GM23248 (cell line): ENCODE measurements around the gene NMNAT1. TPM values are rescaled to one million over a fixed set of nuclear protein-coding genes. Genes with fewer than 3 reads are reported as not detected.
A peak's percentile ranks its signal among the peaks of the same experiment; 100 is the strongest.

Experiments
- DNase-seq: peaks from one replicate; pipeline ENCODE4 v3.0.0-alpha.2; 2015
- H2AFZ ChIP-seq: fragments of 200-600 bp; sonication (generic); 2 replicates; pipeline ENCODE4 v1.6.1; 2016; ENCODE audit warnings: antibody characterized with exemption
- H3F3A ChIP-seq: fragments of 200-600 bp; sonication (generic); 2 replicates; pipeline ENCODE4 v1.6.1; 2016; ENCODE audit warnings: mild to moderate bottlenecking, antibody characterized with exemption, mixed run types; ENCODE audit not compliant: insufficient read depth
- H3K27ac ChIP-seq: fragments of 200-600 bp; sonication (generic); 2 replicates; pipeline ENCODE4 v1.5.1; 2016; ENCODE audit warnings: mild to moderate bottlenecking
- H3K27me3 ChIP-seq: fragments of 200-600 bp; sonication (generic); replicated peaks from 2 replicates; pipeline ENCODE4 v1.6.1; 2016; ENCODE audit warnings: mild to moderate bottlenecking; ENCODE audit not compliant: insufficient read depth
- H3K36me3 ChIP-seq: fragments of 200-600 bp; sonication (generic); 2 replicates; pipeline ENCODE4 v1.6.1; 2016; ENCODE audit warnings: low read depth, mild to moderate bottlenecking
- H3K4me1 ChIP-seq: fragments of 200-600 bp; sonication (generic); 2 replicates; pipeline ENCODE4 v1.6.1; 2016; ENCODE audit warnings: mild to moderate bottlenecking; ENCODE audit not compliant: insufficient read depth
- H3K4me2 ChIP-seq: fragments of 200-600 bp; sonication (generic); one replicate; pipeline ENCODE4 v1.6.1; 2016; ENCODE audit warnings: mild to moderate bottlenecking; ENCODE audit not compliant: unreplicated experiment
- H3K4me3 ChIP-seq: fragments of 200-600 bp; sonication (generic); 2 replicates; pipeline ENCODE4 v1.5.1; 2016; ENCODE audit warnings: mild to moderate bottlenecking
- H3K79me2 ChIP-seq: fragments of 200-600 bp; sonication (generic); 2 replicates; pipeline ENCODE4 v1.6.1; 2016; ENCODE audit warnings: mild to moderate bottlenecking; ENCODE audit not compliant: insufficient read depth
- H3K9ac ChIP-seq: fragments of 200-600 bp; sonication (generic); 2 replicates; pipeline ENCODE4 v1.6.1; 2016; ENCODE audit warnings: mild to moderate bottlenecking
- H3K9me2 ChIP-seq: fragments of 200-600 bp; sonication (generic); 2 replicates; pipeline ENCODE4 v1.6.1; 2016; ENCODE audit warnings: mixed run types, mild to moderate bottlenecking, moderate library complexity; ENCODE audit not compliant: insufficient read depth
- H3K9me3 ChIP-seq: fragments of 200-600 bp; sonication (generic); one replicate; pipeline ENCODE4 v1.6.1; 2017; ENCODE audit warnings: low read depth
- H4K20me1 ChIP-seq: fragments of 200-600 bp; sonication (generic); 2 replicates; pipeline ENCODE4 v1.6.0; 2016; ENCODE audit not compliant: insufficient read depth
- EZH2 ChIP-seq: fragments of 200-600 bp; sonication (generic); IDR thresholded peaks from 2 replicates; pipeline ENCODE4 v1.6.1; 2018; ENCODE audit warnings: antibody characterized with exemption, mild to moderate bottlenecking; ENCODE audit not compliant: insufficient read depth, poor library complexity, severe bottlenecking
- EZH2phosphoT487 ChIP-seq: fragments of 200-600 bp; sonication (generic); IDR thresholded peaks from 2 replicates; pipeline ENCODE4 v1.6.1; 2018; ENCODE audit warnings: antibody characterized with exemption, moderate library complexity, mild to moderate bottlenecking, low read depth; ENCODE audit not compliant: insufficient read depth
- WGBS, 2 experiments: methylation state at CpG; one replicate each; pipeline ENCODE4 v1.1.6; 2015 to 2017; ENCODE audit warnings: low lambda C conversion rate in 2 of 2, low coverage in 1 of 2; ENCODE audit errors: missing lambda C conversion rate in 2 of 2; 5-methylcytosine and 5-hydroxymethylcytosine counted together
- in situ Hi-C: fragments of 300-500 bp; cut with MboI; formaldehyde crosslinking; loops from 2 replicates; pipeline ENCODE4 v1.15.0; 2020
- polyA plus RNA-seq: library from polyadenylated mRNA; unstranded; fragments of >200 nt; fragmentation: Nextera tagmentation; extraction: Ambion mirVana; gene quantifications from 2 replicates; pipeline ENCODE4 v1.2.1, GENCODE V29; 2016
- total RNA-seq: library from RNA; depleted of rRNA; stranded (reverse); fragments of >200 nt; shearing (Covaris generic); gene quantifications from 2 replicates; pipeline ENCODE4 v1.2.3, GENCODE V29; 2014

The NMNAT1 gene
- total and polyA plus RNA-seq, 2 experiments from 2014 or later, result 15.2 to 18.8 TPM

DNA sequence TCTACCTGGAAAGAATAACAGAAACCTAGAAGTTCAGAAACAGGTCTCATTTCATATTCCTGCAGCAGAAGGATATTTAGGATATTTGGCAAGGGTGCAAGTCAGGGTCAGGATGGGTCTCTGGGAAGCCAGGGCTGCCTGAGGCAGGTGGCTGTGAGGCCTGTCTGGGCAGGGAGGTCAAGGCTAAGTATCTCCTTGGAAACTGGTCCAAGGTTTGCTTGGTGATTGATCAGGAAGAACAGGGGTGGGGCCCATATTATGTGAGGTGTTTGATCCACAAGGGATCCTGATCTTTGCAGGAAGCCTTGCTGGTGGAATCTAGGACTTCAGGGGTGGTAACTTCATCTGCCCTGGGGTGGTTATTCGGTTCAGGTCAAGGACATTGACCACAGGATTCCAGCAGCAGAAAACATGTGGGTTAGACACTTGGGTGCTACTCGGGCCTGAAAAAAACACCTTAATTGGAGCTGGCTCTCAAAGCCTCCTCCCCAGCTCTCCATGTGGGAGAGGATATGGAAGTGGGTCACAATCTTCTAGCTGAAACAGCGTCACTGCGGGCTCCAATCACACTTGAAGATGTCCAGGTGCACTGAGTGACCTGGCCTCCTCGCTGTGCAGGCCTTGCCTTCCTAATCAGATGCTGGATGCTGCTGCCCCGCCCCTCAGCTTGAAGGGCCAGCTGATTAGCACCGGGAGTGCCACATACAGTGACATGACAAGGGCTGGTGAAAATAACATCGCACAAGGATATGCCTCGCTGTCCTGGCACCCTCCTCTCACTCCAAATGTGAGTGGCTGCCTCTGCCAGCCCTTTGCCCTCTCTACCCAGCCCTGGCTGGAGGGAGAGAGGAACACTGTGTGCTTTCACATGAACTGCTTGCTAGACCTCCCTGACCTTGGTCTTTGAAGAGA, 41.9 kb upstream of the NMNAT1 start:
- peaks cover 5% of the 10 kb centered on the region; the same call in 1 of the 2 replicates for H3K4me1 ChIP-seq
- DNase-seq, result no peak
- H4K20me1 ChIP-seq, result no peaks in the 10 kb centered on the region
- H3K4me2 ChIP-seq, result no peak overlapping the region
- H3K79me2 ChIP-seq, result peaks cover 7% of the 10 kb centered on the region; the same call in 1 of the 2 replicates
- H3K27me3 ChIP-seq, result no peaks in the 10 kb centered on the region
- no peaks in the 10 kb centered on the region for H3K9me2 ChIP-seq
- no peak overlapping the region for H3K9ac ChIP-seq
- no peaks in the 10 kb centered on the region for H3K36me3 ChIP-seq
- no peak overlapping the region for H3K4me3 ChIP-seq
- no peaks in the 10 kb centered on the region for H3F3A ChIP-seq
- no peak overlapping the region for H2AFZ ChIP-seq
- TF ChIP-seq EZH2phosphoT487 (no peak), EZH2 (no peak)
- H3K9me3 ChIP-seq, result no peaks in the 10 kb centered on the region
- in situ Hi-C loops, result no loop called here
- WGBS, 2 experiments, result 87 to 90% methylated on average over 9 of the region's 9 CpGs
- no peak overlapping the region for H3K27ac ChIP-seq

DNA sequence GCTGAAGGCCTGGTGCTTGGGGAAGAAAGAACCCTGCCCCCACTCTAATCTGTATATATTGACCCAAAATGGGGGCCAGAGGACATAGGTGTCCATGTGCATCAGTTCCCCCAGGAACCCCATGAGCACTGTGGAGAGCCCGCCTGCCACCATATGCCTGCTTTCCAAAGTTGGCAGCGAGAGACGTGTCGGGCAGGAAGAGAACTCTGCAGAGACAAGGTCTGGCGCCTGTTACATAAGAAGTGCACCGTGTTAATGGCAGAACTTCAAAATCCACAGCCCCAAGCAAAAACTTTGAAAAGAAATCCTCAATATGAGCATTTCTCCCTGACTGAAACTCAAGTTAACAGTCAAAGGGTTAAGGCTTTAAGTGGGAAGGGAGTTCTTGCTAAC, 41.2 kb upstream of the NMNAT1 start:
- in situ Hi-C loops, result no loop called here
- Histone ChIP-seq H3K9ac (no peak overlapping the region), H3K9me3 (no peaks in the 10 kb centered on the region), H3K4me1 (peaks cover 5% of the 10 kb centered on the region; the same call in 1 of the 2 replicates), H3F3A (no peaks in the 10 kb centered on the region), H3K27ac (no peak overlapping the region), H4K20me1 (no peaks in the 10 kb centered on the region), H3K27me3 (no peaks in the 10 kb centered on the region), H3K79me2 (peaks cover 7% of the 10 kb centered on the region; the same call in 1 of the 2 replicates), H3K4me2 (no peak overlapping the region), H3K4me3 (no peak overlapping the region), H3K36me3 (no peaks in the 10 kb centered on the region), H3K9me2 (no peaks in the 10 kb centered on the region), H2AFZ (no peak overlapping the region)
- 82 to 86% methylated on average over 6 of the region's 6 CpGs for WGBS, 2 experiments
- TF ChIP-seq EZH2phosphoT487, result no peak
- no peak for TF ChIP-seq EZH2
- DNase-seq, result no peak

GRCh38 chr1:9903801-9904527, 39.3 kb upstream of the NMNAT1 start:
- peaks cover 7% of the 10 kb centered on the region; the same call in 1 of the 2 replicates for H3K79me2 ChIP-seq

GRCh38 chr1:9904596-9904995, 38.7 kb upstream of the NMNAT1 start:
- H3F3A ChIP-seq, result no peaks in the 10 kb centered on the region
- H3K9me3 ChIP-seq, result no peaks in the 10 kb centered on the region
- H3K9me2 ChIP-seq, result no peaks in the 10 kb centered on the region
- H3K36me3 ChIP-seq, result no peaks in the 10 kb centered on the region
- H3K27ac ChIP-seq, result no peak overlapping the region
- no peak for TF ChIP-seq EZH2
- TF ChIP-seq EZH2phosphoT487, result no peak
- H4K20me1 ChIP-seq, result no peaks in the 10 kb centered on the region
- no peaks in the 10 kb centered on the region for H3K27me3 ChIP-seq
- H3K4me3 ChIP-seq, result no peak overlapping the region
- DNase-seq, result peak; percentile 20
- H3K4me1 ChIP-seq, result peaks cover 9% of the 10 kb centered on the region; the same call in 1 of the 2 replicates
- H3K9ac ChIP-seq, result no peak overlapping the region
- H2AFZ ChIP-seq, result no peak overlapping the region
- H3K4me2 ChIP-seq, result no peak overlapping the region
- in situ Hi-C loops, result no loop called here
- 71 to 76% methylated on average over 3 of the region's 3 CpGs for WGBS, 2 experiments
- H3K79me2 ChIP-seq, result peaks cover 7% of the 10 kb centered on the region; the same call in 1 of the 2 replicates

More at GRCh38 chr1:9903801-9904527, 39.3 kb upstream of the NMNAT1 start:
- TF ChIP-seq EZH2phosphoT487 (no peak), EZH2 (no peak)
- H3K27ac ChIP-seq, result no peak overlapping the region
- peaks cover 5% of the 10 kb centered on the region; the same call in 1 of the 2 replicates for H3K4me1 ChIP-seq
- H3K9ac ChIP-seq, result no peak overlapping the region
- 96% methylated on average over 9 of the region's 9 CpGs for WGBS, 2 experiments
- H3K4me2 ChIP-seq, result no peak overlapping the region
- H4K20me1 ChIP-seq, result no peaks in the 10 kb centered on the region
- H3K4me3 ChIP-seq, result no peak overlapping the region
- no peak overlapping the region for H2AFZ ChIP-seq
- H3K9me3 ChIP-seq, result no peaks in the 10 kb centered on the region
- H3F3A ChIP-seq, result no peaks in the 10 kb centered on the region
- H3K36me3 ChIP-seq, result no peaks in the 10 kb centered on the region
- H3K9me2 ChIP-seq, result no peaks in the 10 kb centered on the region
- DNase-seq, result no peak
- in situ Hi-C loops, result no loop called here
- no peaks in the 10 kb centered on the region for H3K27me3 ChIP-seq
